ENCODE results near the gene SLC45A3.

The SLC45A3 gene

DNA sequence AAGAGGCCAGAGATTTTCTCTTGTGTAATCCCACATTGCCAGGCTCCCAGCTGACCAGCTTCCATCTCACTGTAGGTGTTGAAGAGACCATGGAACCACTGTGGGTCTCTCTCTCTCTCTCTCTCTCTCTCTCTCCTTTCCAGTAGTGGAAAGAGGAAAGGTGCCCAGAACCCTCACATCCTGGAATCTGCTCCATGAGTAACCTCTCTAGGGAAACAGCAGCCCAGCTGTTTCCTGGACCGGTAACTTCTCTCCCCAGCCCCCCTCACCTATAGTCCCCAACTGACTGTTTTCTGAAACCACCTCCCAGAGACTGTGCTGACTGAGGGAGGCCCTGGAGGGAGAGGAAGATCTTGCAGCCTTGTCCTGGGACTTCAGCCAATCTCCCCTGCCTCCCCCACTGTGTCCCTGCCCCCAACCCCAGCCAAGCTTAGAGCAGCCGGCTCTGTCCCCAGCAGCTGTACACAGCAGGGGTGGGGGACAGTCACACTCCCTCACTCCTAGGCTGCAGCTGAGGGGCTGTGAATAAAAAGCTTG is 20.6 kb upstream of the SLC45A3 start:
- DNase-seq (ENCODE audit: low spot score): no peak

GRCh38 chr1:205699416-205699815 is 19.1 kb upstream of the SLC45A3 start:
- no peak for DNase-seq (ENCODE audit: low spot score)

GRCh38 chr1:205698921-205699320 is 18.6 kb upstream of the SLC45A3 start:
- no peak for DNase-seq (ENCODE audit: low spot score)

GRCh38 chr1:205693421-205693991 is 13.2 kb upstream of the SLC45A3 start:
- no peak for DNase-seq (ENCODE audit: low spot score)

DNA sequence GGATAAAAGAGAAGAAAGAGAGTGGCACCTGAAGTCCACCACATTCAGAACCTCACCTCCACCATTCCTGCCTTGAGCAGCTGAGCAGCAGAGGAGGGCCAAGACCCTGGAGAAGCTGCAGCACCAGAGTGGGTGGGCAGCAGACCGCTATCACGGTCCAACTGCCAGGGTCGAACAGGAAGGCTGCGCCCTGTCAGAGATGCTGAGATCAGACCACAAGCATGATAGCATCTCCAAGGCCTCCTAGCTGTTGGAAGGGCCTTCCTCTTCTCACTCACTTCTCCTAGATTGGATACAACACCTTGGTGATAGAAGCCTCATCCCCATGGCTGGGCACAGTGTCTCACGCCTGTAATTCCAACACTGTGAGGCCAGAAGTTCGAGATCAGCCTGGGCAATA is 12.1 kb upstream of the SLC45A3 start:
- DNase-seq (ENCODE audit: low spot score): no peak

GRCh38 chr1:205690122-205690756 is 9.9 kb upstream of the SLC45A3 start:
- DNase-seq (ENCODE audit: low spot score): no peak

DNA sequence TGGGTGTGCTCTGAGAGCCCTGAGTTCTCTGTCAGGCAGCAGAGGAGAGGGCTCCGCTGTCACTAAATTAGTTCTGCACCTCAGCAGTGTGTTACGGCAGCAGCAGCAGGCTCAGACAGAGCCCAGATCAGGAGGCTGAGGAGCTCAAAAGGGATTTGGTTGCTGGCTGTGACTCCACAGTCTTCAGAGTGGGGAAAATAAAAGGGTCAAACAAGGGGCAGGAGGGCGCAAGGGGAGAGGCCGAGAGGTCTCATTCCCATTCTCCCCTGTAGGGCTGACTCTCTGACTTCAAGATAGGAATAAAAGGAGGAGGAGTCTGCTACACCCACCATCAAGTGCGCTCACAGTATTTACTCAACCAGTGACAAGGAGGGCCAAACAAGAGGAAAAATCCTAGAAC is 9.2 kb upstream of the SLC45A3 start:
- no peak for DNase-seq (ENCODE audit: low spot score)

DNA sequence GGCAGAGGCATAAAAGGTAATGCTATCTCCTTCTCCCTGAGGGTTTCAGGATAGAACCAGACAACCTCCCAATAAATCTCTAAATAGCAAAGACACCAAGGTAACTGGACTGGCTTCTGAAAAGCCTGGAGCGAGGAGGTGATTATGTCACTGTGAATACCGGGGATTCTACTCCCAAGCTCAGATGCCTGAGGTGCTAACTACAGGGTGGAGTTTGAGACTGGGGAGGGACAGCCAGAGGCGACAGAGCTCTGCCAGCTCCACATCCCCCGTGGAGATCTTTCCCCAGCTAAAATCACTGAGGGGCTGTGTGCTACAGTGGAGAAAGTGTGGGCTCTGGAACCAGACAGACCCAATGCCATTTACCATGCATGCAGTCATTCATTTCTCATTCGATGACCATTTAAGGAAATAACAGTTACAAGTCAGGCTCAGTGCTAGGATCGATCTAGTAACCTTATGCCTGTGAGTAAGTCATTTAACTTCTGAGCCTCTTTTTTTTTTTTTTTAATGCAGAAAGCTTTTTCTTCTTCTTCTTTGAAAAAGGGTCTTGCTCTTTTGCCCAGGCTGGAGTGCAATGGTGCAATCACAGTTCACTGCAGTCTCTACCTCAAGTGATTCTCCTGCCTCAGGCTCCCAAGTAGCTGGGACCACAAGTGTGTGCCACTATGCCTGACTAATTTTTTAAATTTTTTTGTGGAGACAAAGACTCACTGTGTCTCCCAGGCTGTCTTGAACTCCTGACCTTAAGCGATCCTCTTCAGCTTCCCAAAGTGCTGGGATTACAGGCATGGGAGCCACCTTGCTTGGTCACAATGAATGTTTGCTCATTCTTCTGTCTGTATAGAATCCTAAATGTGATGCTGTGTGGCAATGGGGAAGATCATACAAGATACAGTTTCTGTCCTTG is 8.1 kb upstream of the SLC45A3 start:
- no peak for DNase-seq (ENCODE audit: low spot score)

DNA sequence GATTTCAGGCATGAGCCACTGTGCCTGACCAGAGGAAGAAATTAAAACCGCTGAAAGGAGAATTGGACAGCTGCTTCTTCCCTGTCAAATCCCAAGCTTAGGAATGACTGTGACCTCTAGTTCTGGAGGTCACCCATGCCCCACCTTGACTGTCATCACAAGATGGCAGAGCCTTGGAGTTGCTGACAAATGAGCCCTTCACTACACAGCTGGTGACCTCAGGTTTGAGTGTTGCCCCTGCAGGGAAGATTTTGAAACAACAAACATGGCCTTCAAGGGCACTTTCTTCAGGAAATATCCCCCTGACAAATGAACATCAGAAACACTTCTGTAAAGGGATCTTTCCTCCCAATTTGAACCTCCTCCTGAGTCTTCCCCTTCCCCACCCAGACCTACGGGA is 6.9 kb upstream of the SLC45A3 start:
- DNase-seq (ENCODE audit: low spot score): no peak

GRCh38 chr1:205681364-205681763 is 1.1 kb upstream of the SLC45A3 start:
- DNase-seq (ENCODE audit: low spot score): no peak

DNA sequence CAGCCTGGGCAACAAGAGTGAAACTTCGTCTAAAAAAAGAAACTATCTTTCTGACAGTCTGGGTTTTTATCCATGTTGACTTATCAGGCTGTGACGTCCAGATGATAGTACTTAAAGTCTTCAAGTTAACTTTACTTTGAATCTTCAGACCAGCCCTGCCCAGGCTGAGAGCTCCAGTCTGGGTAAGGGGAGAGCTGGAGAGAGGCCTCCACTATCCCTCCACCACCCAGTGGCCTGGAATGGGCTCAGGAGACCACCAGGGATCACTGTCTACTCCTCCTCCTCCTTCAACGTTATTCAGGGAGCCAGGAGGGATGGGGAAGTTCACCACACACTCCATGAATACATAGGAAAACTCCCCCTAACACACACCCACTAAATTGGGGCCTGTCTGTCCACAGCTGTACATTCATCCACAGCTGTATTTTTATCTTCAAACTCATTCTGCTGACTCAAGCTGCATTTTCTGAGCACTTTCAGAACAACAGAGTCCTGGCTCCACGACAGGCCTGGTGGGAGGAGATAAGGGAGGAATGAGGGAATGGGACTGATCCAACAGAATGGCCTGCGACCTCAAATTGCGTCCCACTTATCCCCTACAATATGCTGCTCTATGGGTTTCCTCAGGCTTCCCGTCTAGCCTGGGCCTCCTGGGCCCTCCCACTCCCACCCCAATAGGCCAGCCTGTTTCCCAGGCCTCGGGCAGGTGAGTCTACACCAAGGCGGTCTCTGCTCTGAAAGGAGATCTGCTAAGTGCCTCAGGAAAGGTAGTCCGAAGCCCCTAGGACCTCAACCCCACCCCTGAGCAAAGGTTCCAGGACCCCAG is 1.8 kb downstream of the SLC45A3 start:
- no peak for DNase-seq (ENCODE audit: low spot score)

- DNase-seq (ENCODE audit: low spot score): no peak
Observed at GRCh38 chr1:205677167-205677566, 3.1 kb downstream of the SLC45A3 start.

GRCh38 chr1:205676597-205676996 is 3.7 kb downstream of the SLC45A3 start:
- DNase-seq (ENCODE audit: low spot score): no peak

DNA sequence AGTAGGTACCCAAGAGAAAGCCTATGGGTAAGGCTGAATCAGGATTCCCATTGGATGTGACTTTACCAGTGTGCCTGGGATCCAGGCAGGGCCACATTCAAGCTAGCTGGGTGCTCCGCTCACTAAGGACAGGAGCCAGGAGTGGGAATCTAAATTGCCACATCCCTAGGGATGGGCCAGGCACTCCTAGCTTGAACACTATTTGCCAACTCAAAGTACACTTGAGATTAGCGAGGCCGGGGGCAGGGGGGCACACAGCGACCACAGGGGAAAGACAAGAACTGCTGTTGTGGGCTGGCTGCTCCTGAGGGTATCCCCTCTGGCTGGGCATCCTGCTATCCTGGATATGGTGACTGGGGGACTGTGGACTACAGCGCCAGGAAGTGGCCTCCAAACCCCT is 4.3 kb downstream of the SLC45A3 start:
- DNase-seq (ENCODE audit: low spot score): no peak

GRCh38 chr1:205675247-205675646 is 5.1 kb downstream of the SLC45A3 start:
- DNase-seq (ENCODE audit: low spot score): no peak

DNA sequence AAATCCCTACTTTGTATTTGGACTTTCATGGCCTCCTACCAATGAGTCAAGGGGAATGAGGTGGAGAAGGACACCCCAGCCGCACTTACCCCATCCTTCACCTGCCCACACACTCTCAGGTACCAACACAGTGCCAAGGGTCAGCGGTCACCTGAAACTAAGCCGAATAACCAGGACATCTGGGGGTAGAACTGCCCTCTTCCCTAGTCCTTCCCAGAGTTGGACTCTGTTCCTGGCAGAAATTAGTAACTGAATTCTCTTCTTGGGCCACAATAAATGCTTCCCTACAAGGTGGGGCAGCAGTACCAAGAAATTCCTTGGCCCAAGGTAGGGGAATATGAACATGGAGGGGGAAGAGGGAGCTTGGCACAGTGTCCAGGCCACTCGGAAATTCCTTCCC is 7.3 kb downstream of the SLC45A3 start:
- no peak for DNase-seq (ENCODE audit: low spot score)

DNA sequence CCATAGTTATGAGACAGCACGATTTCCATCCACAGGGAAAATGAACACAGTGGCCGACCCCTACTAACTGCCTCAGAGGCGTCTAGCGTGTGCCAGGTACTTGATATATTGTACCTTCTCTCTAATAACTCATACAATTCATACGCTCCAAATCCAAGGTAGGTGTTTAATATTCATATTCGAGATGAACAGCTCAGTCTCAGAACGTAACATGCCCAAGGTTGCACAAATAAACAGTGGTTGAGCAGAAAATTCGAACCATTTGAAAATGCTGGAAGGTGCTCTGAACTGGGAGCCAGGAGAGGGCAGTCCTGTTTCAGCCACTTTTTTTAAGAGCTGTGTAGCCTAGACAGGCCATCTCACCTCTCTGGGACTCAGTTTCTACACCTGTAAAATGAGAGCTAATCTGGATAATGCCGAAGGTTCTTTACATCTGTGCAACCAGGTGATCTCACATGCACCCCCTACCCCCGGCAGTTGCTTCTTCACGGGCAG is 7.9 kb downstream of the SLC45A3 start:
- DNase-seq (ENCODE audit: low spot score): no peak

DNA sequence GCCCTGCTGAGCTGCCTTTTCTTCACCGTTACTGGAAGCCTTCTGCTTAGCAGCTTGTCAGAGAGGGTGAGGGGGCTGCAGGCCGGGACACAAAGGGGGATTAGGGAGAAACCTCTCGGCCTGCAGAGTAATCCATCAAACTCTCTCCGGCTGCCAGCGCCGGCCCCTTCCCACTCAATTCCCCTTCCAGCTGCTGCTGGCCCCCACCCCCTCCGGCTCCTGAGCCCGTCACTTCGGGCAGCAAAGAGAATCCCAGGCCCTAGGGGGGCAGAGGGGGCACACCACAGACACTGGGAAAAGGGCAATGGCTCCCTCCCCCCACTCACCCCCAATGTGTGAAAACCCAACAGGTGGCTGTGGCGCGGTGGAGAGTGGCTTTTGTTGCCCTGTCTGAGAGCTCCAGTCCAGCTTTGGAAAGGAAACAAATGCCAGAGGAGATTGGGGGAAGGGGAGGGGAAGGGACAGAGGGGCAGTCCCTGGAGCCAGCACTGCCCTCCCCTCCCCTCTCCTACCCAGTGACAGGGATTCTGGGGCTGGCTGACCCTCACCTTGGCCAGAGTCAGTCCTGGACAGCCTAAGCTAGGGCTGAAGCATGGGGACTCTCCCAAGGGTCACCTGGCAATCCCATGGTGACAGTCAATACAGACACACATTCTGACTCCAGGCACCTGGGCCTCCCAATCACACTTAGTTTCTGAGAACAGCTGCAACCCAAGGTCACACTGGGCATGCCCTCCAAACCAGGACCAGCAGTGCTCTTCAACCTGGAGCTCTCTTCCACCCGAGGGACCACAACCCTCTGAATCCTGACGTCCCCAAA is 9.5 kb downstream of the SLC45A3 start:
- DNase-seq (ENCODE audit: low spot score): no peak

GRCh38 chr1:205670150-205670446 is 10.2 kb downstream of the SLC45A3 start:
- no peak for DNase-seq (ENCODE audit: low spot score)

GRCh38 chr1:205669341-205670149 is 10.8 kb downstream of the SLC45A3 start:
- DNase-seq (ENCODE audit: low spot score): no peak

Measured in cerebellar cortex (tissue), 1 donor.